Measurements from ENCODE around the gene MACO1.
"Not testable (repeated sequence)": the region's sequence is repeated elsewhere in the genome, so short reads cannot be mapped to it uniquely, and the experiment has no call there.

DNA sequence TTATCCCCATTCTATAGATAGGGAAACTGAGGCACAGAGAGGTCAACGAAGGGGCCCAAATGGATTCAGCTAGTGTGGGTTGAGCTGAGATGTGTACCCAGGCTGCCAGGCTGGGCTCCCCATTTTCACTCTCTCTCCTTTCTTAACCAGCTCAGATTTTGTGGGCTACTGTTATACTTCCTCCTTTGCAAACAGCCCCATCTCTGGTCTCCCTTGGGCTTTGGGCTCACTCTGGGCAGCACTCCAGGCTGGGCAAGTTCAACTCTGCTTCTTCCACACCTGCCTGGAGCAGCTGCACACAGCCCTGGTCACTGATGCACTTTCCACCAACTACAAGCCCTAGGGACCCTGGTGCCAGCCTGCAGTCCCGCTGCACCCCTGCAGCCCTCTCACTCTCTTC, 32.6 kb upstream of the MACO1 start:
- not testable (repeated sequence) for TF ChIP-seq CTCF (optimal IDR thresholded peaks at IDR 0.05 in 1 of 3, IDR thresholded peaks at IDR 0.05 in 1 of 3, conservative IDR thresholded peaks at IDR 0.05 in 1 of 3; ENCODE audit: extremely low read depth in 1 of 3, insufficient read depth in 2 of 3, low read length in 3 of 3); EZH2 (IDR thresholded peaks at IDR 0.05; ENCODE audit: low read length)
